GM18951 (cell line): ENCODE data around the gene CDH16.
"Not testable (repeated sequence)": the region's sequence is repeated elsewhere in the genome, so short reads cannot be mapped to it uniquely, and the experiment has no call there.

Experiments
- POLR2A ChIP-seq: IDR thresholded peaks from 4 replicates; pipeline ENCODE4 v1.6.1; 2011; ENCODE audit warnings: mild to moderate bottlenecking; ENCODE audit not compliant: insufficient read length, insufficient read depth; ENCODE audit errors: extremely low read depth
- in situ Hi-C: fragments of 300-500 bp; cut with MboI; formaldehyde crosslinking; loops from one replicate; pipeline ENCODE4 v1.12.0; 2022; ENCODE audit warnings: low sequenced_read_pairs, mixed read lengths, inconsistent platforms; ENCODE audit not compliant: unreplicated experiment

The CDH16 gene

GRCh38 chr16:66952430-66953110 is 33.9 kb upstream of the CDH16 start:
- in situ Hi-C loops, result loop anchor here (25.0 kb wide), 1 partner anchor 460 kb away; the partner anchor contains the start of gene ZDHHC1
- no peak for TF ChIP-seq POLR2A

GRCh38 chr16:66950971-66951790 is 32.5 kb upstream of the CDH16 start:
- no peak for TF ChIP-seq POLR2A
- in situ Hi-C loops, result loop anchor here (25.0 kb wide), 1 partner anchor 461 kb away; the partner anchor contains the start of gene ZDHHC1

DNA sequence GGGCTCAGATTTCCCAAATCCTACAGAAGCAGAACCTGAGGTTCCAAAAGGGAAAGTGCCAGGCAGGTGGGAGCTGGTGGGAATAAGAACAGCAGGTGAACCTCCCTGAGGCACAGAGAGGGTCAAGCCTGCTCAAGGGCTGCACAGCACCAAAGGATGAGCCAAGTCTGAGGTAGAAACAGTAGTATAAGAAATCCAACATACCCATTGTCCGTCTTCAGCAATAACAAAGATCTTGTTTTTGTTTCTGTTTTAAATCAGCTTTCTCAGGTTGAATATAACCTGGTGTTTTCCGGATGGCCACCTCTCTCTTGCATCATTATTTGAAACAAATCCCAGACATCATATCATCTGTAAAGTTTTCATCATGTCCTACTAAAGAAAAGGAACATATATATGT is 31.8 kb upstream of the CDH16 start:
- in situ Hi-C loops, result loop anchor here (25.0 kb wide), 1 partner anchor 462 kb away; the partner anchor contains the start of gene ZDHHC1
- TF ChIP-seq POLR2A, result no peak

GRCh38 chr16:66949472-66949871 is 30.8 kb upstream of the CDH16 start:
- TF ChIP-seq POLR2A, result no peak
- in situ Hi-C loops, result no loop called here

DNA sequence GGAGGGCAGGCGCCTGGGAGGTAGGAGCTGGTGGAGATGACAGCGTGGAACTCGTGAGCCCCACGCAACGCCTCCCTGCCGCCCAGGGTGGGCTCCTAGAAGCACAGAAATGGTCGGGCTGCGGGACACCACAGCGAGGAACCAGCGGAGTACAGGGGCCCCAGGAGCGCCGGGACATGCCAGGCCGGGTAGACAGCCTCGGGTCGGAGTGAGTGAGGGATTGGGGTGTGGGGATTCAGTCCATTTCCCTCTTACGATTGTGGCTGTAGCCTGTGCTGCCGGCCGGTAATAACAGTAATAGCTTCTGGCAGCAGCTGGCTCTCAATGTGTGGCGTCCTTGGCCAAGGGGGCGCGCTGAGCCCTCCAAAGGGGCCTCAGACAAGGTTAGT is 30.1 kb upstream of the CDH16 start:
- TF ChIP-seq POLR2A, result no peak
- in situ Hi-C loops, result no loop called here

- no peak for TF ChIP-seq POLR2A
Measured at GRCh38 chr16:66948134-66948836, 29.6 kb upstream of the CDH16 start.

GRCh38 chr16:66947302-66948065 is 28.8 kb upstream of the CDH16 start:
- in situ Hi-C loops, result no loop called here
- TF ChIP-seq POLR2A, result no peak

More at GRCh38 chr16:66948134-66948836, 29.6 kb upstream of the CDH16 start:
- in situ Hi-C loops, result no loop called here

- no peak for TF ChIP-seq POLR2A
- in situ Hi-C loops, result no loop called here
Measured at GRCh38 chr16:66946974-66947301, 28.3 kb upstream of the CDH16 start.

DNA sequence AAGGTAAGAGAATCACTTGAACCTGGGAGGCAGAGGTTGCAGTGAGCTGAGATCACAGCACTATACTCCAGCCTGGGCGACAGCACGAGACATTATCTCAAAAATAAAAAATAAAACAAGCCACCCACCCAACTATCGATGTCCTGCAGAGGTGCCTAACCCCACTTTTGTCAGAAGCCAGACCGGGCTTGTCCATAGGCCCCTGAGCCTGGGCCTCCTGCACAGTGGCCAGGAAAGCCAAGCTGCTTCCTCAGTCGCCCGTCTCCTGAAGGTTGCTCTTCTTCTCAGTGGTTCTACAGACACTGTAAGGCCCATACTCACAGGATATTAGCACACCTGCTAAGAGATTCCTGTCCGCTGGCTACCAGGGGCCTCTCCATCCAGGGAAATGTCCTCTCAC is 27.9 kb upstream of the CDH16 start:
- in situ Hi-C loops, result no loop called here
- no peak for TF ChIP-seq POLR2A

DNA sequence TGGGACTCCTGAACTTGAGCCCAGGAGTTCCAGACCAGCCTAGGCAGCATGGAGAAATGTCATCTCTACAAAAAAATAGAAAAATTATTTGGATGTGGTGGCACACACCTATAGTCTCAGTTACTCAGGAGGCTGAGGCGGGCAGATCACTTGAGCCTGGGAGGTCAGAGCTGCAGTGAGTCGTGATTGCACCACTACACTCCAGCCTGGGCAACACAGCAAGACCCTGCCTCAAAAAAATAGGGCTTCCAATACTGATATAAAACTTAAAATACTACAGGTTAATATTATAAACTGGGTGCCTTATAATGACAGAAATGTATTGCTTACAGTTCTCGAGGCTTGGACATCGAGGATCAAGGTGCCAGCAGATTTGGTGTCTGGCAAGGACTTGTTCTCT is 27.3 kb upstream of the CDH16 start:
- no peak for TF ChIP-seq POLR2A
- in situ Hi-C loops, result no loop called here

DNA sequence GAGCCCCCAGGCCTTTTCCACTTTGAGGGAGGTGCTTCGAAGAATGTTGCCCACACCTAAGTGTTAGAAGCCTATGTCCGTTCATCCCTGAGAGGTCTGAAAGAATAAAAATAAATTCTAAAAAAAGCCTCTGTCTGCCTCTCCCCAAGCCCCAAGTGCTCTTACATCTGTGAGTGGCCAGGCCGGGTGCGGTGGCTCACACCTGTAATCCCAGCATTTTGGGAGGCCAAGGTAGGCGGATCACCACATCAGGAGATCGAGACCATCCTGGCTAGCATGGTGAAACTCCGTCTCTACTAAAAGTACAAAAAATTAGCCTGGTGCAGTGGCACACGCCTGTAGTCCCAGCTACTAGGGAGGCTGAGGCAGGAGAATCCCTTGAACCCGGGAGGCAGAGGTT is 26.3 kb upstream of the CDH16 start:
- in situ Hi-C loops, result not testable (repeated sequence)

DNA sequence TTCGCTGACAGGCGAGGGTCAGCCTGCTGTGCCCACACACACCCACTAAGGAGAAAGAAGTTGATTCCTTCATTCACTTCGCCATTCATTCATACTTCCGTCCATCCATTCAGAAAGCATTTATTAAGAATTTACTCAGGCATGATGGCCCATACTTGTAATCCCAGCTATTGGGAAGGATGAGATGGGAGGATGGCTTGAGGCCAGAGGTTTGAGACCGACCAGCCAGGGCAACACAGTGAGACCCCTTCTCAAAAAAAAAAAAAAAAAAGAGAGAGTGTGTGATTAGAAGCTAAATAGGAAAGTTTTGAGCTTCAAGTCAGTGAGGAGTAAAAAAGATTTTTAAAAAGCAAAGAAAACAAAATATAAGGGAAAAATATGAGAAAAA is 25.4 kb upstream of the CDH16 start:
- TF ChIP-seq POLR2A, result no peak
- in situ Hi-C loops, result no loop called here
